H1 (cell line): ENCODE results near the gene RAB14. TPM values are rescaled to one million over a fixed set of nuclear protein-coding genes. Genes with fewer than 3 reads are reported as not detected.
A peak's percentile ranks its signal among the peaks of the same experiment; 100 is the strongest.

Source experiments
- CTCF ChIA-PET: fragments of 300-600 bp; sonication (Branson Sonifier 250); formaldehyde crosslinking; loops from one replicate; lab custom pipeline; 2021; ENCODE audit not compliant: partially characterized antibody; lab: Charles Lee
- POLR2A ChIA-PET: fragments of 300-600 bp; sonication (Branson Sonifier 250); formaldehyde crosslinking; loops from one replicate; lab custom pipeline; 2021; ENCODE audit warnings: inconsistent platforms; ENCODE audit not compliant: partially characterized antibody; lab: Charles Lee
- DNase-seq, 2 experiments: peaks; one replicate each; pipeline versions ENCODE4 v3.0.0 to v3.0.0-alpha.2; 2010 to 2022; ENCODE audit warnings: low spot score in 2 of 2, low read depth in 1 of 2, mixed read lengths in 1 of 2
- FAIRE-seq: peaks from 2 replicates; lab custom pipeline; 2011; peaks lifted over from hg19 to GRCh38; lab: Jason Lieb, UNC
- H2AFZ ChIP-seq: 2 replicates; pipeline ENCODE4 v1.8.1; 2012; ENCODE audit warnings: low read length, inconsistent platforms
- H2AK5ac ChIP-seq: 2 replicates; pipeline ENCODE4 v1.6.1; 2013; ENCODE audit warnings: low read depth, low read length
- H2BK120ac ChIP-seq: replicated peaks from 2 replicates; pipeline ENCODE3; 2013; ENCODE audit warnings: low read depth, low read length, inconsistent platforms
- H2BK12ac ChIP-seq: 2 replicates; pipeline ENCODE4 v1.6.1; 2013; ENCODE audit warnings: low read depth, low read length
- H2BK15ac ChIP-seq: 2 replicates; pipeline ENCODE4 v1.6.1; 2013; ENCODE audit warnings: low read length
- H2BK20ac ChIP-seq: 2 replicates; pipeline ENCODE4 v1.6.1; 2013; ENCODE audit warnings: low read length
- H2BK5ac ChIP-seq: 2 replicates; pipeline ENCODE4 v1.6.1; 2013; ENCODE audit warnings: low read depth, low read length
- H3K14ac ChIP-seq: 2 replicates; pipeline ENCODE4 v1.6.1; 2013; ENCODE audit warnings: inconsistent platforms; ENCODE audit not compliant: insufficient read length
- H3K18ac ChIP-seq: 2 replicates; pipeline ENCODE4 v1.6.1; 2013; ENCODE audit warnings: low read length; ENCODE audit errors: extremely low read depth
- H3K23ac ChIP-seq: 2 replicates; pipeline ENCODE4 v1.6.1; 2013; ENCODE audit warnings: inconsistent platforms; ENCODE audit not compliant: insufficient read length
- H3K23me2 ChIP-seq: 2 replicates; pipeline ENCODE4 v1.6.1; 2013; ENCODE audit warnings: low read depth, low read length
- H3K27ac ChIP-seq: 2 replicates; pipeline ENCODE4 v1.6.1; 2011; ENCODE audit warnings: low read depth, low read length, inconsistent platforms
- H3K27me3 ChIP-seq, 4 experiments: replicated peaks in 1 of 4; 1 replicate in 1 of 4; 2 replicates in 3 of 4; pipeline versions ENCODE4 v1.6.1 to v1.8.1; 2011 to 2013; ENCODE audit warnings: low read length in 3 of 4, mild to moderate bottlenecking in 3 of 4, inconsistent platforms in 2 of 4, mixed read lengths in 2 of 4, moderate library complexity in 1 of 4; ENCODE audit not compliant: control insufficient read depth in 3 of 4, insufficient read depth in 3 of 4; ENCODE audit errors: extremely low read depth in 1 of 4
- H3K36me3 ChIP-seq, 4 experiments: 2 replicates each; pipeline versions ENCODE4 v1.6.1 to v1.8.1; 2011 to 2013; ENCODE audit warnings: mild to moderate bottlenecking in 4 of 4, low read length in 3 of 4, moderate library complexity in 2 of 4, control low read depth in 1 of 4, inconsistent platforms in 1 of 4; ENCODE audit not compliant: insufficient read depth in 4 of 4, control insufficient read depth in 2 of 4
- H3K4ac ChIP-seq: replicated peaks from 2 replicates; pipeline ENCODE3; 2013; ENCODE audit warnings: low read length, low read depth, mixed read lengths, inconsistent platforms; ENCODE audit not compliant: insufficient read length
- H3K4me1 ChIP-seq, 4 experiments: replicated peaks in 1 of 4; 1 replicate in 1 of 4; 2 replicates in 3 of 4; pipeline versions ENCODE4 v1.6.1 to v1.8.1; 2011 to 2013; ENCODE audit warnings: low read length in 3 of 4, inconsistent platforms in 2 of 4, mixed read lengths in 1 of 4; ENCODE audit not compliant: insufficient read depth in 4 of 4, control insufficient read depth in 3 of 4
- H3K4me2 ChIP-seq, 2 experiments: 2 replicates each; pipeline versions ENCODE4 v1.6.1 to v1.8.1; 2011 to 2013; ENCODE audit warnings: low read depth in 2 of 2, low read length in 2 of 2, control low read depth in 1 of 2, inconsistent platforms in 1 of 2, mild to moderate bottlenecking in 1 of 2; ENCODE audit not compliant: insufficient read depth in 1 of 2
- H3K4me3 ChIP-seq, 4 experiments: fragments of 200-600, 300-600 bp in 1 of 4; sonication (generic), shearing (Covaris generic), sonication (Bioruptor Twin) in 1 of 4; 2 replicates each; pipeline versions ENCODE4 v1.5.1 to v1.8.1; 2011 to 2016; ENCODE audit warnings: low read length in 4 of 4, low read depth in 3 of 4, control low read depth in 2 of 4, inconsistent platforms in 2 of 4, mild to moderate bottlenecking in 2 of 4, mixed read lengths in 1 of 4, moderate library complexity in 1 of 4; ENCODE audit not compliant: insufficient read depth in 2 of 4; ENCODE audit errors: extremely low read depth in 1 of 4
- H3K56ac ChIP-seq: replicated peaks from 2 replicates; pipeline ENCODE3; 2013; ENCODE audit warnings: low read depth, mild to moderate bottlenecking, mixed read lengths, low read length, inconsistent platforms; ENCODE audit not compliant: insufficient read length
- H3K79me1 ChIP-seq: 2 replicates; pipeline ENCODE4 v1.6.1; 2013; ENCODE audit warnings: low read depth, low read length, control low read depth
- H3K79me2 ChIP-seq, 2 experiments: 2 replicates each; pipeline versions ENCODE4 v1.6.1 to v1.8.1; 2012 to 2013; ENCODE audit warnings: low read length in 2 of 2, mild to moderate bottlenecking in 2 of 2, inconsistent platforms in 1 of 2; ENCODE audit not compliant: insufficient read depth in 2 of 2, control insufficient read depth in 1 of 2
- H3K9ac ChIP-seq, 4 experiments: replicated peaks in 1 of 4; 1 replicate in 1 of 4; 2 replicates in 3 of 4; pipeline versions ENCODE4 v1.6.1 to v1.8.1; 2011 to 2013; ENCODE audit warnings: low read depth in 3 of 4, low read length in 3 of 4, control low read depth in 2 of 4, mild to moderate bottlenecking in 2 of 4, moderate library complexity in 2 of 4, inconsistent platforms in 1 of 4; ENCODE audit errors: extremely low read depth in 1 of 4
- H3K9me3 ChIP-seq, 2 experiments: 2 replicates each; pipeline versions ENCODE4 v1.6.1 to v1.8.1; 2012 to 2013; ENCODE audit warnings: mild to moderate bottlenecking in 2 of 2, moderate library complexity in 2 of 2, control low read depth in 1 of 2, inconsistent platforms in 1 of 2, low read depth in 1 of 2, low read length in 1 of 2, mixed read lengths in 1 of 2; ENCODE audit not compliant: insufficient read depth in 2 of 2
- H4K20me1 ChIP-seq, 2 experiments: replicated peaks in 1 of 2; 2 replicates each; pipeline versions ENCODE3 to v1.8.1; 2011 to 2013; ENCODE audit warnings: inconsistent platforms in 2 of 2, low read length in 2 of 2, mild to moderate bottlenecking in 1 of 2; ENCODE audit not compliant: insufficient read depth in 2 of 2, control insufficient read depth in 1 of 2
- H4K5ac ChIP-seq: 2 replicates; pipeline ENCODE4 v1.6.1; 2013; ENCODE audit warnings: low read length, low read depth, mixed read lengths, inconsistent platforms; ENCODE audit not compliant: insufficient read length
- H4K8ac ChIP-seq: 2 replicates; pipeline ENCODE4 v1.8.0; 2013; ENCODE audit warnings: mild to moderate bottlenecking, moderate library complexity, low read length, inconsistent platforms; ENCODE audit not compliant: insufficient read depth; ENCODE audit errors: extremely low read depth
- H4K91ac ChIP-seq: replicated peaks from 2 replicates; pipeline ENCODE3; 2013; ENCODE audit warnings: low read length, mixed read lengths, inconsistent platforms; ENCODE audit not compliant: insufficient read length
- CBX8 ChIP-seq: fragments of 300-800, 300-1000 bp; sonication (generic); IDR thresholded peaks from 2 replicates; pipeline ENCODE4 v1.7.1; 2016; ENCODE audit warnings: low read depth, low read length, borderline replicate concordance
- FOSL1 ChIP-seq: IDR thresholded peaks from 2 replicates; pipeline ENCODE4 v1.6.1; 2011; ENCODE audit warnings: mild to moderate bottlenecking, low read depth, low read length, moderate library complexity; ENCODE audit not compliant: insufficient read depth
- HDAC6 ChIP-seq: IDR thresholded peaks from one replicate; pipeline ENCODE4 v1.7.1; 2012; ENCODE audit warnings: low read depth, mild to moderate bottlenecking, inconsistent platforms, low read length, moderate library complexity
- POLR2AphosphoS5 ChIP-seq: IDR thresholded peaks from 2 replicates; pipeline ENCODE4 v1.6.1; 2011; ENCODE audit warnings: low read depth, low read length
- RAD21 ChIP-seq, 2 experiments: IDR thresholded peaks in 1 of 2; conservative IDR thresholded peaks in 1 of 2; 2 replicates each; pipeline ENCODE4 v1.6.1; 2011; ENCODE audit warnings: low read depth in 2 of 2, low read length in 2 of 2, improper control_type of control experiment in 1 of 2, inconsistent platforms in 1 of 2, mild to moderate bottlenecking in 1 of 2, moderate library complexity in 1 of 2
- SRF ChIP-seq: IDR thresholded peaks from 2 replicates; pipeline ENCODE4 v1.6.1; 2011; ENCODE audit warnings: mild to moderate bottlenecking, low read depth, low read length, moderate library complexity
- WGBS, 2 experiments: shearing (Covaris generic) in 1 of 2; methylation state at CpG; one replicate each; pipeline versions ENCODE4 v1.1.6 to v1.1.7; 2013 to 2015; ENCODE audit warnings: low lambda C conversion rate in 2 of 2, mixed read lengths in 2 of 2, inconsistent platforms in 1 of 2, low coverage in 1 of 2, missing lambda C conversion rate in 1 of 2; ENCODE audit not compliant: insufficient replicate concordance in 2 of 2, insufficient coverage in 1 of 2, insufficient read length in 1 of 2; ENCODE audit errors: extremely low coverage in 1 of 2, missing lambda C conversion rate in 1 of 2; 5-methylcytosine and 5-hydroxymethylcytosine counted together
- polyA plus RNA-seq, 7 experiments: library from polyadenylated mRNA; depleted of rRNA in 3 of 7; stranded (reverse) in 5 of 7; unstranded in 2 of 7; fragments of >200 nt in 5 of 7; fragments of 200-250 nt in 2 of 7; gene quantifications; 1 replicate in 5 of 7; 2 replicates in 1 of 7; 4 replicates in 1 of 7; pipeline versions ENCODE4 v1.2.1 to v1.2.3, GENCODE V29; 2011 to 2013; ENCODE audit warnings: missing spikeins in 2 of 7, mixed read lengths in 2 of 7
- total RNA-seq: library from RNA; stranded (reverse); fragmentation: NEBNext Ultra II Directional; extraction: Animal tissue kit (Norgen Biotek cat#: 25700); gene quantifications from 2 replicates; pipeline ENCODE4 v1.2.1, GENCODE V29; 2021
- TF ChIP-seq, protein P1 (sequence below), 3 experiments: IDR thresholded peaks; 1 replicate in 2 of 3; 2 replicates in 1 of 3; pipeline versions ENCODE4 v1.5.1 to v1.6.1; 2011; ENCODE audit warnings: low read length in 3 of 3, mild to moderate bottlenecking in 3 of 3, inconsistent platforms in 2 of 3, low read depth in 1 of 3, moderate library complexity in 1 of 3; ENCODE audit not compliant: insufficient read depth in 1 of 3; ENCODE audit errors: control extremely low read depth in 1 of 3

The RAB14 gene
- total and polyA plus RNA-seq, 2 of the 8 experiments (the other 6 are each of a cell fraction or from before 2014, with no cell fraction given), result 9.1 to 44.8 TPM

DNA sequence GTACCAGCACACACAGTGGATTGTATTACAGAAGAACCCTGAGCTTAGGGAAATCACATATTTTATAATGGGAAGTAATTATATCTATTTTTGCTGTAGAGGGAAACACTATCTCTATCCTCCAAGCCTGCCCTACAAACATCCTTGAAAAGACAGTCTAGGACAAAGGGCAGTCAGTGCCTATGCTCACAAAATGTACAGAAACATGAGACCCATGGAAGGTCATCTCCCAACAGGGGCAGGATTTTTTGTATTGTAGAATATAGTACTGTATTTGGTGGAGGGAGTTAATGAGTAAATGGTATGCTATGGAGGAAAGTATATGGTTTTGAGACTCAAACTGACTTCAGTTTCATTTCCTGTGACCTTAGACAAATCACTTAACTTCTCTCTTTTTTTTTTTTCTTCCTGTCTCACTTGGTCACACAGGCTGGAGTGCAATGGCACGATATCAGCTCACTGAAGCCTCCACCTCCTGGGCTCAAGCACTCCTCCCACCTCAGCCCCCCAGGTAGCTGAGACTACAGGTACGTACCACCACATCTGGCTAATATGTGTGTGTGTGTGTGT, 5.8 kb upstream of the RAB14 start:
- H3K27me3 ChIP-seq, result peaks cover 0 to 3% (median 0%) of the 10 kb centered on the region in 4 experiments; a peak in 2 of 7 replicates
- H3K4me3 ChIP-seq, result no peak overlapping the region
- 0 out of 2 replicates have a peak, but pooled peaks cover 2% of the 10 kb centered on the region for H3K23me2 ChIP-seq
- H2BK120ac ChIP-seq, result no peak overlapping the region
- H3K9ac ChIP-seq, result no peak overlapping the region
- FAIRE-seq, result no peak
- DNase-seq, result no peak
- CTCF ChIA-PET, result interaction anchor here (0.6 to 1.5 kb wide), 3 partner anchors 9 to 191 kb away, joined by 3 read pairs; no protein-coding TSS in a partner anchor
- 94% methylated on average over 2 of the region's 2 CpGs; no CpG with 5 or more reads in 1 of the 2 experiments for WGBS, 2 experiments
- H2BK12ac ChIP-seq, result no peak overlapping the region
- no peak overlapping the region for H2AK5ac ChIP-seq
- no peak overlapping the region for H3K18ac ChIP-seq
- POLR2A ChIA-PET, result no interaction called here
- no peaks in the 10 kb centered on the region for H3K79me1 ChIP-seq
- no peak overlapping the region for H3K27ac ChIP-seq
- H2BK20ac ChIP-seq, result no peak overlapping the region
- H3K23ac ChIP-seq, result no peak overlapping the region
- no peak overlapping the region for H4K5ac ChIP-seq
- no peaks in the 10 kb centered on the region for H3K79me2 ChIP-seq
- no peak overlapping the region for H2BK15ac ChIP-seq
- no peak overlapping the region for H3K14ac ChIP-seq
- TF ChIP-seq SRF (no peak), RAD21 (IDR thresholded peaks at IDR 0.05 in 1 of 2, conservative IDR thresholded peaks at IDR 0.05 in 1 of 2; ENCODE audit: low read depth in 2 of 2, low read length in 2 of 2) (no peak), POLR2AphosphoS5 (no peak), CBX8 (no peak), HDAC6 (no peak), FOSL1 (no peak)
- TF ChIP-seq, protein P1, sequence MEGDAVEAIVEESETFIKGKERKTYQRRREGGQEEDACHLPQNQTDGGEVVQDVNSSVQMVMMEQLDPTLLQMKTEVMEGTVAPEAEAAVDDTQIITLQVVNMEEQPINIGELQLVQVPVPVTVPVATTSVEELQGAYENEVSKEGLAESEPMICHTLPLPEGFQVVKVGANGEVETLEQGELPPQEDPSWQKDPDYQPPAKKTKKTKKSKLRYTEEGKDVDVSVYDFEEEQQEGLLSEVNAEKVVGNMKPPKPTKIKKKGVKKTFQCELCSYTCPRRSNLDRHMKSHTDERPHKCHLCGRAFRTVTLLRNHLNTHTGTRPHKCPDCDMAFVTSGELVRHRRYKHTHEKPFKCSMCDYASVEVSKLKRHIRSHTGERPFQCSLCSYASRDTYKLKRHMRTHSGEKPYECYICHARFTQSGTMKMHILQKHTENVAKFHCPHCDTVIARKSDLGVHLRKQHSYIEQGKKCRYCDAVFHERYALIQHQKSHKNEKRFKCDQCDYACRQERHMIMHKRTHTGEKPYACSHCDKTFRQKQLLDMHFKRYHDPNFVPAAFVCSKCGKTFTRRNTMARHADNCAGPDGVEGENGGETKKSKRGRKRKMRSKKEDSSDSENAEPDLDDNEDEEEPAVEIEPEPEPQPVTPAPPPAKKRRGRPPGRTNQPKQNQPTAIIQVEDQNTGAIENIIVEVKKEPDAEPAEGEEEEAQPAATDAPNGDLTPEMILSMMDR (IDR thresholded peaks at IDR 0.05; ENCODE audit: control extremely low read depth in 1 of 3, insufficient read depth in 1 of 3, low read depth in 1 of 3, low read length in 3 of 3), result no peak
- H3K36me3 ChIP-seq, result no peaks in the 10 kb centered on the region
- peaks cover 0 to 8% (median 4%) of the 10 kb centered on the region in 4 experiments; a peak in 4 of 7 replicates for H3K4me1 ChIP-seq
- H2AFZ ChIP-seq, result no peak overlapping the region
- H3K56ac ChIP-seq, result no peak overlapping the region
- H3K9me3 ChIP-seq, result no peaks in the 10 kb centered on the region
- H4K91ac ChIP-seq, result no peak overlapping the region
- H4K20me1 ChIP-seq, result no peaks in the 10 kb centered on the region
- no peak overlapping the region for H2BK5ac ChIP-seq
- no peak overlapping the region for H3K4ac ChIP-seq
- 0 out of 4 replicates have a peak overlapping the region, but pooled peaks of 1 of the 2 experiments have one; percentile 35 for H3K4me2 ChIP-seq
- H4K8ac ChIP-seq, result no peak overlapping the region
